Measurements from ENCODE around the gene SORCS2.

The SORCS2 gene

GRCh38 chr4:7247946-7248345, 55.6 kb downstream of the SORCS2 start:
- TF ChIP-seq CREB1 (IDR thresholded peaks at IDR 0.05; ENCODE audit: low read depth) (no peak), TAF1 (IDR thresholded peaks at IDR 0.05; ENCODE audit: low read depth) (no peak), FOXM1 (IDR thresholded peaks at IDR 0.05; ENCODE audit: borderline replicate concordance, low read depth) (no peak), REST (IDR thresholded peaks at IDR 0.05; ENCODE audit: low read depth) (no peak), YY1 (IDR thresholded peaks at IDR 0.05; ENCODE audit: low read depth) (no peak), ZBTB7A (IDR thresholded peaks at IDR 0.05; ENCODE audit: low read depth) (no peak), NFIC (IDR thresholded peaks at IDR 0.05) (no peak), USF1 (IDR thresholded peaks at IDR 0.05) (no peak)
- TF ChIP-seq, protein P1, sequence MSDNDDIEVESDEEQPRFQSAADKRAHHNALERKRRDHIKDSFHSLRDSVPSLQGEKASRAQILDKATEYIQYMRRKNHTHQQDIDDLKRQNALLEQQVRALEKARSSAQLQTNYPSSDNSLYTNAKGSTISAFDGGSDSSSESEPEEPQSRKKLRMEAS (IDR thresholded peaks at IDR 0.05), result no peak

GRCh38 chr4:7248857-7249256, 56.5 kb downstream of the SORCS2 start:
- no peak for TF ChIP-seq TAF1 (IDR thresholded peaks at IDR 0.05; ENCODE audit: low read depth)
- no peak for TF ChIP-seq YY1 (IDR thresholded peaks at IDR 0.05; ENCODE audit: low read depth)
- TF ChIP-seq EP300 (IDR thresholded peaks at IDR 0.05; ENCODE audit: borderline replicate concordance), result no peak
- no peak for TF ChIP-seq RAD21 (IDR thresholded peaks at IDR 0.05; ENCODE audit: low read depth)
- TF ChIP-seq CEBPB (IDR thresholded peaks at IDR 0.05), result no peak
- TF ChIP-seq TEAD4 (IDR thresholded peaks at IDR 0.05), result no peak
- no peak for TF ChIP-seq FOXM1 (IDR thresholded peaks at IDR 0.05; ENCODE audit: borderline replicate concordance, low read depth)
- no peak for TF ChIP-seq NFIC (IDR thresholded peaks at IDR 0.05)
- no peak for TF ChIP-seq ZBTB7A (IDR thresholded peaks at IDR 0.05; ENCODE audit: low read depth)
- TF ChIP-seq TCF12 (IDR thresholded peaks at IDR 0.05; ENCODE audit: low read depth), result no peak
- no peak for TF ChIP-seq USF1 (IDR thresholded peaks at IDR 0.05)
- TF ChIP-seq, protein P1 (IDR thresholded peaks at IDR 0.05), result no peak
- no peak for TF ChIP-seq EGR1 (IDR thresholded peaks at IDR 0.05)
- TF ChIP-seq CREB1 (IDR thresholded peaks at IDR 0.05; ENCODE audit: low read depth), result no peak
- no peak for TF ChIP-seq REST (IDR thresholded peaks at IDR 0.05; ENCODE audit: low read depth)

DNA sequence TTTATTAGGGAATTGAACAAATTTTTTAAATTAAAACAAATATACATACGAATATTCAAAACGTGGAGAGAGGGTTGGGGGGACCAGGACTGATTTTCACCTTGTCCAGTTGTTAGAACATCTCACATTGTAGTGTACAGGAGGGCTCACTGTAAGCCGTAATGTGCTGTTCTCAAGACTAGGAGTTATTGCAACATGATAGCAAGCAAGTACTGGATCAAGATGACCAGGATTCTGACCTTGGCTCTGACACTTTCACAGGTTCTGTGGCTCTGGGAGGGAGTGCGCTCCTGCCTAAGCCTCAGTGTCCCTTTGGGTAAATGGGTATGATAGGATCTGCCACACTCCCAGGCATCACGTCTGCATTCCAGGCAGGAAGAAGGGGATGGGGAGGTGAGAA, 59.0 kb downstream of the SORCS2 start:
- TF ChIP-seq TEAD4 (IDR thresholded peaks at IDR 0.05), result no peak
- no peak for TF ChIP-seq EGR1 (IDR thresholded peaks at IDR 0.05)
- no peak for TF ChIP-seq TCF12 (IDR thresholded peaks at IDR 0.05; ENCODE audit: low read depth)
- no peak for TF ChIP-seq CREB1 (IDR thresholded peaks at IDR 0.05; ENCODE audit: low read depth)
- TF ChIP-seq REST (IDR thresholded peaks at IDR 0.05; ENCODE audit: low read depth), result no peak
- no peak for TF ChIP-seq CEBPB (IDR thresholded peaks at IDR 0.05)
- TF ChIP-seq FOXM1 (IDR thresholded peaks at IDR 0.05; ENCODE audit: borderline replicate concordance, low read depth), result no peak
- TF ChIP-seq NFIC (IDR thresholded peaks at IDR 0.05), result no peak
- no peak for TF ChIP-seq ZBTB7A (IDR thresholded peaks at IDR 0.05; ENCODE audit: low read depth)
- TF ChIP-seq, protein P1 (IDR thresholded peaks at IDR 0.05), result no peak
- TF ChIP-seq USF1 (IDR thresholded peaks at IDR 0.05), result no peak
- TF ChIP-seq RAD21 (IDR thresholded peaks at IDR 0.05; ENCODE audit: low read depth), result no peak
- no peak for TF ChIP-seq YY1 (IDR thresholded peaks at IDR 0.05; ENCODE audit: low read depth)
- TF ChIP-seq EP300 (IDR thresholded peaks at IDR 0.05; ENCODE audit: borderline replicate concordance), result no peak
- no peak for TF ChIP-seq TAF1 (IDR thresholded peaks at IDR 0.05; ENCODE audit: low read depth)

DNA sequence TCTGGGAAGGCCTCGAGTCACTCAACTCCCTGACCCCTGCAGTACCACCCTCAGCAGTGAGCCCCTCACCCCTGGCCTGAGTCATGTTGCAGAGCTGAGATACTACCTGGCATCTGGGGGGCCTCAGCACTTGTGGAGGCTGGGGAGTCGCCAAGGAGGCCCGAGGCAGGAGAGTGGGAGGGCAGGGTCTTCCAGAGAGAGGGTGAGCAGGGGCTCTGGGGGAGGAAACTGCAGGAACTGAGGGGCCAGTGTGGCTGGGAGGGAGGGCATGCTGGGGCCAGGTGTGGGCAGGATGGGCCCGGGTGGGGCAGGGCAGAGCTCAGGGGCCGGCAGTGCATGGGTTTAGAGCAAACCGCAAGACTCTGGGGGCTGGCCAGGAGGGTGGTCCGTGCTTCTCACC, 59.7 kb downstream of the SORCS2 start:
- TF ChIP-seq TCF12 (IDR thresholded peaks at IDR 0.05; ENCODE audit: low read depth) (no peak), USF1 (IDR thresholded peaks at IDR 0.05) (no peak), EGR1 (IDR thresholded peaks at IDR 0.05) (no peak), CEBPB (IDR thresholded peaks at IDR 0.05) (no peak), TEAD4 (IDR thresholded peaks at IDR 0.05) (no peak), RAD21 (IDR thresholded peaks at IDR 0.05; ENCODE audit: low read depth) (no peak), TAF1 (IDR thresholded peaks at IDR 0.05; ENCODE audit: low read depth) (no peak), FOXM1 (IDR thresholded peaks at IDR 0.05; ENCODE audit: borderline replicate concordance, low read depth) (no peak), CREB1 (IDR thresholded peaks at IDR 0.05; ENCODE audit: low read depth) (no peak), YY1 (IDR thresholded peaks at IDR 0.05; ENCODE audit: low read depth) (no peak), NFIC (IDR thresholded peaks at IDR 0.05) (no peak), ZBTB7A (IDR thresholded peaks at IDR 0.05; ENCODE audit: low read depth) (no peak), EP300 (IDR thresholded peaks at IDR 0.05; ENCODE audit: borderline replicate concordance) (no peak), REST (IDR thresholded peaks at IDR 0.05; ENCODE audit: low read depth) (no peak)
- TF ChIP-seq, protein P1 (IDR thresholded peaks at IDR 0.05), result no peak

Measured in Ishikawa (cell line).